ENCODE results near the gene CAP1. TPM values are rescaled to one million over a fixed set of nuclear protein-coding genes. Genes with fewer than 3 reads are reported as not detected.

The CAP1 gene
- total and polyA plus RNA-seq, 2 of the 4 experiments (the other 2 are of a cell fraction), result 434 to 756 TPM

GRCh38 chr1:40064797-40065499 lies 24.4 kb downstream of the CAP1 start:
- no peak overlapping the region for H3K14ac ChIP-seq (replicated peaks; ENCODE audit: low read depth, low read length)
- H4K8ac ChIP-seq (ENCODE audit: low read depth in 2 of 2, low read length in 2 of 2), result no peak overlapping the region
- CTCF ChIA-PET, result no interaction called here
- no peak overlapping the region for H2AFZ ChIP-seq (replicated peaks; ENCODE audit: low read length, poor library complexity)
- no peak overlapping the region for H3K23ac ChIP-seq (ENCODE audit: low read depth, low read length)
- H2BK20ac ChIP-seq (ENCODE audit: low read depth, low read length), result no peak overlapping the region
- TF ChIP-seq USF2 (IDR thresholded peaks at IDR 0.05; ENCODE audit: low read depth, low read length), result no peak
- no peak for TF ChIP-seq ELK1 (IDR thresholded peaks at IDR 0.05; ENCODE audit: borderline replicate concordance, low read depth, low read length)
- TF ChIP-seq POLR2A (IDR thresholded peaks at IDR 0.05; ENCODE audit: low read depth, low read length), result no peak
- no peak for TF ChIP-seq BHLHE40 (IDR thresholded peaks at IDR 0.05; ENCODE audit: low read depth, low read length)
- TF ChIP-seq MXI1 (IDR thresholded peaks at IDR 0.05; ENCODE audit: borderline replicate concordance, low read depth, low read length), result no peak
- TF ChIP-seq FOS (IDR thresholded peaks at IDR 0.05; ENCODE audit: low read depth, low read length), result no peak
- TF ChIP-seq RCOR1 (IDR thresholded peaks at IDR 0.05; ENCODE audit: insufficient replicate concordance, low read length), result no peak
- TF ChIP-seq CEBPB (IDR thresholded peaks at IDR 0.05; ENCODE audit: low read depth, low read length), result no peak
- TF ChIP-seq MAFK (IDR thresholded peaks at IDR 0.05; ENCODE audit: low read depth, low read length), result no peak
- no peak for TF ChIP-seq CTCF (conservative IDR thresholded peaks at IDR 0.05; ENCODE audit: low read depth, low read length)
- no peak for TF ChIP-seq SMC3 (IDR thresholded peaks at IDR 0.05; ENCODE audit: low read depth, low read length)
- TF ChIP-seq RAD21 (IDR thresholded peaks at IDR 0.05; ENCODE audit: low read length), result no peak
- TF ChIP-seq NFE2L2 (IDR thresholded peaks at IDR 0.05; ENCODE audit: low read depth, low read length), result no peak
- no peak for TF ChIP-seq CHD1 (IDR thresholded peaks at IDR 0.05; ENCODE audit: low read depth, low read length)
- TF ChIP-seq RFX5 (IDR thresholded peaks at IDR 0.05; ENCODE audit: low read depth, low read length), result no peak
- TF ChIP-seq MAZ (IDR thresholded peaks at IDR 0.05; ENCODE audit: borderline replicate concordance, low read depth, low read length), result no peak
- no CpG with 5 or more reads among the region's 2 CpGs for WGBS, 2 experiments (ENCODE audit: extremely low coverage in 2 of 2, insufficient read length in 1 of 2)
- H2BK15ac ChIP-seq (ENCODE audit: low read depth, low read length), result no peak overlapping the region
- H3K4me2 ChIP-seq (ENCODE audit: low read depth, low read length), result no peak overlapping the region
- intact Hi-C loops (cut with micrococcal nuclease), result no loop called here
- H3K27ac ChIP-seq (ENCODE audit: insufficient read depth, low read length), result no peak overlapping the region
- no TSS peak for BruUV-seq (replicated peaks)
- ATAC-seq (ENCODE audit: low read depth) (no peak), DNase-seq (no peak)
- H3K56ac ChIP-seq (ENCODE audit: extremely low read depth, insufficient read depth, low read length), result no peak overlapping the region
- H3K4me3 ChIP-seq (ENCODE audit: insufficient read depth, low read depth, low read length), result no peak overlapping the region
- no peak overlapping the region for H2AK5ac ChIP-seq (ENCODE audit: low read depth, low read length)
- H4K91ac ChIP-seq (ENCODE audit: insufficient read depth, low read depth, low read length), result no peak overlapping the region
- no peak overlapping the region for H2BK120ac ChIP-seq (ENCODE audit: low read depth, low read length)
- no peak overlapping the region for H3K4ac ChIP-seq (ENCODE audit: low read depth, low read length)
- no peak overlapping the region for H3K18ac ChIP-seq (ENCODE audit: low read depth, low read length)
- H4K5ac ChIP-seq (ENCODE audit: low read depth, low read length), result no peak overlapping the region
- peaks cover 8% of the 10 kb centered on the region for H3K9me1 ChIP-seq (ENCODE audit: insufficient read depth, low read length)
- peaks cover 2% of the 10 kb centered on the region for H3K4me1 ChIP-seq (ENCODE audit: control insufficient read depth, insufficient read depth, low read length)
- POLR2A ChIA-PET (ENCODE audit: unreplicated experiment), result no interaction called here
- peaks cover 31% of the 10 kb centered on the region for H4K20me1 ChIP-seq (ENCODE audit: insufficient read depth, low read length)
- no peak overlapping the region for H2BK5ac ChIP-seq (ENCODE audit: low read depth, low read length, poor library complexity, severe bottlenecking)
- peaks cover 39 to 78% of the 10 kb centered on the region in 2 experiments for H3K79me1 ChIP-seq (ENCODE audit: low read depth in 1 of 2, low read length in 2 of 2)
- in situ Hi-C loops (cut with MboI; ENCODE audit: low sequenced_read_pairs), result no loop called here
- H2AK9ac ChIP-seq (replicated peaks; ENCODE audit: low read depth, low read length, poor library complexity), result no peak overlapping the region
- H3K9me3 ChIP-seq (ENCODE audit: control insufficient read depth, insufficient read depth, low read length), result no peaks in the 10 kb centered on the region
- peaks cover 70% of the 10 kb centered on the region for H3K36me3 ChIP-seq (ENCODE audit: control insufficient read depth, insufficient read depth, low read length)
- dilution Hi-C loops (cut with HindIII; ENCODE audit: low sequenced_read_pairs, unreplicated experiment), result no loop called here
- no peaks in the 10 kb centered on the region for H3K27me3 ChIP-seq (ENCODE audit: control insufficient read depth, insufficient read depth, low read length)
- H3K9ac ChIP-seq (ENCODE audit: low read depth, low read length), result no peak overlapping the region
